K562 (cell line): ENCODE data around the gene PPIF. TPM values are rescaled to one million over a fixed set of nuclear protein-coding genes. Genes with fewer than 3 reads are reported as not detected.

ENCODE experiments used
- ARID1B ChIP-seq: fragments of 450-650 bp; IDR thresholded peaks from 2 replicates; pipeline ENCODE4 v1.6.1; 2016; ENCODE audit warnings: antibody characterized with exemption, mild to moderate bottlenecking, inconsistent platforms
- DDX20 ChIP-seq: fragments of 450-650 bp; IDR thresholded peaks from 2 replicates; pipeline ENCODE4 v1.6.1; 2016; ENCODE audit warnings: missing genetic modification characterization, low read depth, mild to moderate bottlenecking, missing compliant biosample characterization, moderate library complexity
- FOXA3 ChIP-seq, 2 experiments: fragments of 450-650 bp in 1 of 2; sonication (generic) in 1 of 2; formaldehyde crosslinking; IDR thresholded peaks in 1 of 2; conservative IDR thresholded peaks in 1 of 2; 2 replicates each; pipeline versions ENCODE4 v1.4.0 to v1.8.0; 2020 to 2022; ENCODE audit warnings: mild to moderate bottlenecking in 2 of 2, missing genetic modification reagents in 1 of 2
- FOXM1 ChIP-seq, 2 experiments: fragments of 450-650 bp in 1 of 2; sonication (generic) in 1 of 2; formaldehyde crosslinking in 1 of 2; IDR thresholded peaks; 2 replicates each; pipeline versions ENCODE4 v1.6.1 to v1.9.0; 2017 to 2022; ENCODE audit warnings: low read depth in 2 of 2, mild to moderate bottlenecking in 2 of 2, missing genetic modification reagents in 1 of 2, moderate library complexity in 1 of 2
- ILK ChIP-seq: fragments of 450-650 bp; IDR thresholded peaks from 2 replicates; pipeline ENCODE4 v1.6.1; 2016; ENCODE audit warnings: missing genetic modification characterization, low read depth, mild to moderate bottlenecking, missing compliant biosample characterization, moderate library complexity, borderline replicate concordance
- PHB2 ChIP-seq: fragments of 450-650 bp; IDR thresholded peaks from 2 replicates; pipeline ENCODE4 v1.6.1; 2017; ENCODE audit warnings: low read depth
- RCOR1 ChIP-seq, 2 experiments: IDR thresholded peaks; 2 replicates each; pipeline ENCODE4 v1.6.1; 2012; ENCODE audit warnings: low read depth in 2 of 2, low read length in 2 of 2, borderline replicate concordance in 1 of 2, improper control_type of control experiment in 1 of 2
- SPI1 ChIP-seq: IDR thresholded peaks from 2 replicates; pipeline ENCODE4 v1.6.1; 2011; ENCODE audit warnings: low read depth, low read length, control low read depth, borderline replicate concordance
- ZFP30 ChIP-seq: fragments of 250-450 bp; sonication (Bioruptor Pico); IDR thresholded peaks from 2 replicates; pipeline ENCODE4 v1.8.0; 2022; ENCODE audit warnings: moderate library complexity, mild to moderate bottlenecking, inconsistent platforms, borderline replicate concordance
- ZNF507 ChIP-seq: conservative IDR thresholded peaks from 2 replicates; pipeline ENCODE4 v1.6.1; 2017; ENCODE audit warnings: missing genetic modification characterization, missing compliant biosample characterization
- ZNF77 ChIP-seq: fragments of 250-450 bp; sonication (Bioruptor Pico); IDR thresholded peaks from 2 replicates; pipeline ENCODE4 v1.5.0; 2020
- polyA plus RNA-seq, 8 experiments: library from polyadenylated mRNA; depleted of rRNA in 4 of 8; stranded (reverse) in 5 of 8; unstranded in 3 of 8; fragments of >200 nt; fragmentation: Nextera tagmentation in 2 of 8; fragmentation: Illumina TruSeq in 1 of 8; extraction: Ambion mirVana in 2 of 8; extraction: Trizol in 1 of 8; gene quantifications; 2 replicates each; pipeline versions ENCODE4 v1.2.1 to v1.2.3, GENCODE V29; 2011 to 2014; ENCODE audit warnings: inconsistent platforms in 1 of 8, missing spikeins in 1 of 8
- total RNA-seq, 7 experiments: library from RNA; depleted of rRNA in 6 of 7; stranded (reverse); fragments of >200 nt in 6 of 7; fragmentation: Illumina TruSeq in 2 of 7; extraction: Trizol in 2 of 7; gene quantifications; 2 replicates each; pipeline versions ENCODE4 v1.2.1 to v1.2.3, GENCODE V29; 2011 to 2021; ENCODE audit warnings: low replicate concordance in 1 of 7
- TF ChIP-seq, protein P1 (sequence below), 2 experiments: fragments of 450-650 bp; IDR thresholded peaks; 2 replicates each; pipeline ENCODE4 v1.6.1; 2018; ENCODE audit warnings: mild to moderate bottlenecking in 2 of 2, low read depth in 1 of 2; ENCODE audit not compliant: partially characterized antibody in 2 of 2
- TF ChIP-seq, protein P2 (sequence below), 2 experiments: fragments of 450-650 bp in 1 of 2; IDR thresholded peaks; 2 replicates each; pipeline ENCODE4 v1.6.1; 2011 to 2017; ENCODE audit warnings: low read depth in 2 of 2, antibody characterized with exemption in 1 of 2, borderline replicate concordance in 1 of 2, low read length in 1 of 2, mild to moderate bottlenecking in 1 of 2, mixed read lengths in 1 of 2; ENCODE audit not compliant: control insufficient read depth in 1 of 2
- TF ChIP-seq, protein P3 (sequence below): sonication (generic); formaldehyde crosslinking; IDR thresholded peaks from 2 replicates; pipeline ENCODE4 v1.8.0; 2023; ENCODE audit warnings: mild to moderate bottlenecking, missing genetic modification reagents
- TF ChIP-seq, protein P4 (sequence below): fragments of 450-650 bp; IDR thresholded peaks from 2 replicates; pipeline ENCODE4 v1.6.1; 2016; ENCODE audit warnings: missing biosample characterization, missing genetic modification characterization

Gene PPIF
- total and polyA plus RNA-seq, 9 of the 15 experiments (the other 6 are each of a cell fraction or from before 2014, with no cell fraction given) = 40.9 to 287 (median 117) TPM

DNA sequence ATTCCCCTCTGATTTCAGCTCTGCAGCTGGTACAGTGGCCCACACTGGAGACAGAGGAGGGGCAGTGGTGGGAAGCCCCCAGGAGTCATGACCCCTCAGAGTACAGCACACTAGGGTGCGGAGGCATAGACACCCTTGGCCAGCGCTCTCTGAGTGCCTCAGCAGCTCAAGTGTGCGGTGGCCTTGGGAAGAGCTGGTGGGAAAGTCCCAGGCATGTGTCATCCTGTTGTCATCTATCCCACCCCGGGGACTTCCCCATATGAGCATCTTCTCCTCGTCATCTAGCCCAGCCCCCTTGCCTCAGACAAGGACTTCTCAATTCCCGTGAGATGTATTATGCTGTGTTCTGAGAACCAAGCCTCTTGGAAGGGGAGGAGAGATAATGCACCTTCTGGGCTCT is 15.6 kb upstream of the PPIF start (continued):
- no peak; a peak in 1 of 4 replicates for TF ChIP-seq RCOR1 (IDR thresholded peaks at IDR 0.05; ENCODE audit: borderline replicate concordance in 1 of 2, low read depth in 2 of 2, low read length in 2 of 2)
- no peak for TF ChIP-seq DDX20 (tag)
- peak; percentile 12; the same call in 1 of the 2 replicates for TF ChIP-seq ARID1B
- TF ChIP-seq, protein P1, sequence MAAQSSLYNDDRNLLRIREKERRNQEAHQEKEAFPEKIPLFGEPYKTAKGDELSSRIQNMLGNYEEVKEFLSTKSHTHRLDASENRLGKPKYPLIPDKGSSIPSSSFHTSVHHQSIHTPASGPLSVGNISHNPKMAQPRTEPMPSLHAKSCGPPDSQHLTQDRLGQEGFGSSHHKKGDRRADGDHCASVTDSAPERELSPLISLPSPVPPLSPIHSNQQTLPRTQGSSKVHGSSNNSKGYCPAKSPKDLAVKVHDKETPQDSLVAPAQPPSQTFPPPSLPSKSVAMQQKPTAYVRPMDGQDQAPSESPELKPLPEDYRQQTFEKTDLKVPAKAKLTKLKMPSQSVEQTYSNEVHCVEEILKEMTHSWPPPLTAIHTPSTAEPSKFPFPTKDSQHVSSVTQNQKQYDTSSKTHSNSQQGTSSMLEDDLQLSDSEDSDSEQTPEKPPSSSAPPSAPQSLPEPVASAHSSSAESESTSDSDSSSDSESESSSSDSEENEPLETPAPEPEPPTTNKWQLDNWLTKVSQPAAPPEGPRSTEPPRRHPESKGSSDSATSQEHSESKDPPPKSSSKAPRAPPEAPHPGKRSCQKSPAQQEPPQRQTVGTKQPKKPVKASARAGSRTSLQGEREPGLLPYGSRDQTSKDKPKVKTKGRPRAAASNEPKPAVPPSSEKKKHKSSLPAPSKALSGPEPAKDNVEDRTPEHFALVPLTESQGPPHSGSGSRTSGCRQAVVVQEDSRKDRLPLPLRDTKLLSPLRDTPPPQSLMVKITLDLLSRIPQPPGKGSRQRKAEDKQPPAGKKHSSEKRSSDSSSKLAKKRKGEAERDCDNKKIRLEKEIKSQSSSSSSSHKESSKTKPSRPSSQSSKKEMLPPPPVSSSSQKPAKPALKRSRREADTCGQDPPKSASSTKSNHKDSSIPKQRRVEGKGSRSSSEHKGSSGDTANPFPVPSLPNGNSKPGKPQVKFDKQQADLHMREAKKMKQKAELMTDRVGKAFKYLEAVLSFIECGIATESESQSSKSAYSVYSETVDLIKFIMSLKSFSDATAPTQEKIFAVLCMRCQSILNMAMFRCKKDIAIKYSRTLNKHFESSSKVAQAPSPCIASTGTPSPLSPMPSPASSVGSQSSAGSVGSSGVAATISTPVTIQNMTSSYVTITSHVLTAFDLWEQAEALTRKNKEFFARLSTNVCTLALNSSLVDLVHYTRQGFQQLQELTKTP (IDR thresholded peaks at IDR 0.05; ENCODE audit: low read depth in 1 of 2, partially characterized antibody in 2 of 2) = no peak
- TF ChIP-seq, protein P2, sequence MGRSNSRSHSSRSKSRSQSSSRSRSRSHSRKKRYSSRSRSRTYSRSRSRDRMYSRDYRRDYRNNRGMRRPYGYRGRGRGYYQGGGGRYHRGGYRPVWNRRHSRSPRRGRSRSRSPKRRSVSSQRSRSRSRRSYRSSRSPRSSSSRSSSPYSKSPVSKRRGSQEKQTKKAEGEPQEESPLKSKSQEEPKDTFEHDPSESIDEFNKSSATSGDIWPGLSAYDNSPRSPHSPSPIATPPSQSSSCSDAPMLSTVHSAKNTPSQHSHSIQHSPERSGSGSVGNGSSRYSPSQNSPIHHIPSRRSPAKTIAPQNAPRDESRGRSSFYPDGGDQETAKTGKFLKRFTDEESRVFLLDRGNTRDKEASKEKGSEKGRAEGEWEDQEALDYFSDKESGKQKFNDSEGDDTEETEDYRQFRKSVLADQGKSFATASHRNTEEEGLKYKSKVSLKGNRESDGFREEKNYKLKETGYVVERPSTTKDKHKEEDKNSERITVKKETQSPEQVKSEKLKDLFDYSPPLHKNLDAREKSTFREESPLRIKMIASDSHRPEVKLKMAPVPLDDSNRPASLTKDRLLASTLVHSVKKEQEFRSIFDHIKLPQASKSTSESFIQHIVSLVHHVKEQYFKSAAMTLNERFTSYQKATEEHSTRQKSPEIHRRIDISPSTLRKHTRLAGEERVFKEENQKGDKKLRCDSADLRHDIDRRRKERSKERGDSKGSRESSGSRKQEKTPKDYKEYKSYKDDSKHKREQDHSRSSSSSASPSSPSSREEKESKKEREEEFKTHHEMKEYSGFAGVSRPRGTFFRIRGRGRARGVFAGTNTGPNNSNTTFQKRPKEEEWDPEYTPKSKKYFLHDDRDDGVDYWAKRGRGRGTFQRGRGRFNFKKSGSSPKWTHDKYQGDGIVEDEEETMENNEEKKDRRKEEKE (IDR thresholded peaks at IDR 0.05; ENCODE audit: borderline replicate concordance in 1 of 2, control insufficient read depth in 1 of 2, low read depth in 2 of 2, low read length in 1 of 2) = no peak
- no peak for TF ChIP-seq ZFP30 (CRISPR knock-in tag)
- TF ChIP-seq PHB2 = no peak
- TF ChIP-seq FOXA3 (CRISPR knock-in tag; conservative IDR thresholded peaks at IDR 0.05 in 1 of 2, IDR thresholded peaks at IDR 0.05 in 1 of 2) = no peak
- TF ChIP-seq, protein P3, sequence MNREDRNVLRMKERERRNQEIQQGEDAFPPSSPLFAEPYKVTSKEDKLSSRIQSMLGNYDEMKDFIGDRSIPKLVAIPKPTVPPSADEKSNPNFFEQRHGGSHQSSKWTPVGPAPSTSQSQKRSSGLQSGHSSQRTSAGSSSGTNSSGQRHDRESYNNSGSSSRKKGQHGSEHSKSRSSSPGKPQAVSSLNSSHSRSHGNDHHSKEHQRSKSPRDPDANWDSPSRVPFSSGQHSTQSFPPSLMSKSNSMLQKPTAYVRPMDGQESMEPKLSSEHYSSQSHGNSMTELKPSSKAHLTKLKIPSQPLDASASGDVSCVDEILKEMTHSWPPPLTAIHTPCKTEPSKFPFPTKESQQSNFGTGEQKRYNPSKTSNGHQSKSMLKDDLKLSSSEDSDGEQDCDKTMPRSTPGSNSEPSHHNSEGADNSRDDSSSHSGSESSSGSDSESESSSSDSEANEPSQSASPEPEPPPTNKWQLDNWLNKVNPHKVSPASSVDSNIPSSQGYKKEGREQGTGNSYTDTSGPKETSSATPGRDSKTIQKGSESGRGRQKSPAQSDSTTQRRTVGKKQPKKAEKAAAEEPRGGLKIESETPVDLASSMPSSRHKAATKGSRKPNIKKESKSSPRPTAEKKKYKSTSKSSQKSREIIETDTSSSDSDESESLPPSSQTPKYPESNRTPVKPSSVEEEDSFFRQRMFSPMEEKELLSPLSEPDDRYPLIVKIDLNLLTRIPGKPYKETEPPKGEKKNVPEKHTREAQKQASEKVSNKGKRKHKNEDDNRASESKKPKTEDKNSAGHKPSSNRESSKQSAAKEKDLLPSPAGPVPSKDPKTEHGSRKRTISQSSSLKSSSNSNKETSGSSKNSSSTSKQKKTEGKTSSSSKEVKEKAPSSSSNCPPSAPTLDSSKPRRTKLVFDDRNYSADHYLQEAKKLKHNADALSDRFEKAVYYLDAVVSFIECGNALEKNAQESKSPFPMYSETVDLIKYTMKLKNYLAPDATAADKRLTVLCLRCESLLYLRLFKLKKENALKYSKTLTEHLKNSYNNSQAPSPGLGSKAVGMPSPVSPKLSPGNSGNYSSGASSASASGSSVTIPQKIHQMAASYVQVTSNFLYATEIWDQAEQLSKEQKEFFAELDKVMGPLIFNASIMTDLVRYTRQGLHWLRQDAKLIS (CRISPR knock-in tag) = no peak
- TF ChIP-seq ZNF77 = no peak
- no peak for TF ChIP-seq FOXM1 (IDR thresholded peaks at IDR 0.05; ENCODE audit: low read depth)
- TF ChIP-seq FOXM1 (CRISPR knock-in tag; IDR thresholded peaks at IDR 0.05; ENCODE audit: low read depth) = no peak
- TF ChIP-seq ILK (tag) = no peak
- peak; percentile 73 for TF ChIP-seq SPI1
- TF ChIP-seq, protein P4, sequence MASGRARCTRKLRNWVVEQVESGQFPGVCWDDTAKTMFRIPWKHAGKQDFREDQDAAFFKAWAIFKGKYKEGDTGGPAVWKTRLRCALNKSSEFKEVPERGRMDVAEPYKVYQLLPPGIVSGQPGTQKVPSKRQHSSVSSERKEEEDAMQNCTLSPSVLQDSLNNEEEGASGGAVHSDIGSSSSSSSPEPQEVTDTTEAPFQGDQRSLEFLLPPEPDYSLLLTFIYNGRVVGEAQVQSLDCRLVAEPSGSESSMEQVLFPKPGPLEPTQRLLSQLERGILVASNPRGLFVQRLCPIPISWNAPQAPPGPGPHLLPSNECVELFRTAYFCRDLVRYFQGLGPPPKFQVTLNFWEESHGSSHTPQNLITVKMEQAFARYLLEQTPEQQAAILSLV (tag) = no peak
- TF ChIP-seq ZNF507 = no peak
